DND-41 (cell line): Measurements from ENCODE around the gene ZNF592.

Experiments
- ATAC-seq: fragments of 200-7000 bp; cut with Tn5 transposase; 3 replicates; pipeline ENCODE4 v1.9.1; 2021; ENCODE audit warnings: low read depth; ENCODE audit not compliant: insufficient read depth
- DNase-seq: peaks from one replicate; pipeline ENCODE4 v3.0.0-alpha.2; 2020
- H2AFZ ChIP-seq: 2 replicates; pipeline ENCODE4 v1.6.0; 2012; ENCODE audit warnings: low read depth, low read length
- H3K27ac ChIP-seq: 2 replicates; pipeline ENCODE4 v1.5.1; 2012; ENCODE audit warnings: low read length, inconsistent platforms
- H3K27me3 ChIP-seq: fragments of 200-600 bp; sonication (generic); 2 replicates; pipeline ENCODE4 v1.6.0; 2012; ENCODE audit warnings: low read length, mild to moderate bottlenecking, inconsistent platforms; ENCODE audit not compliant: insufficient read depth, poor library complexity
- H3K36me3 ChIP-seq: 2 replicates; pipeline ENCODE4 v1.5.1; 2012; ENCODE audit warnings: low read length, inconsistent platforms; ENCODE audit not compliant: insufficient read depth
- H3K4me1 ChIP-seq: 2 replicates; pipeline ENCODE4 v1.5.1; 2012; ENCODE audit warnings: mild to moderate bottlenecking, low read length; ENCODE audit not compliant: insufficient read depth
- H3K4me2 ChIP-seq: 2 replicates; pipeline ENCODE4 v1.6.0; 2012; ENCODE audit warnings: mild to moderate bottlenecking, moderate library complexity, low read length, inconsistent platforms; ENCODE audit not compliant: insufficient read depth
- H3K4me3 ChIP-seq, 2 experiments: fragments of 200-600 bp in 1 of 2; shearing (Covaris generic) in 1 of 2; 2 replicates each; pipeline ENCODE4 v1.5.1; 2012 to 2016; ENCODE audit warnings: inconsistent platforms in 2 of 2, low read length in 2 of 2, mild to moderate bottlenecking in 2 of 2, low read depth in 1 of 2, moderate library complexity in 1 of 2
- H3K79me2 ChIP-seq: 2 replicates; pipeline ENCODE4 v1.6.0; 2012; ENCODE audit warnings: low read length, inconsistent platforms; ENCODE audit not compliant: insufficient read depth
- H3K9ac ChIP-seq: 2 replicates; pipeline ENCODE4 v1.6.0; 2012; ENCODE audit warnings: low read depth, mild to moderate bottlenecking, inconsistent platforms, low read length, moderate library complexity
- H3K9me3 ChIP-seq: 2 replicates; pipeline ENCODE4 v1.5.1; 2012; ENCODE audit warnings: low read length, moderate library complexity, mild to moderate bottlenecking, inconsistent platforms; ENCODE audit not compliant: insufficient read depth, severe bottlenecking
- H4K20me1 ChIP-seq: 2 replicates; pipeline ENCODE4 v1.6.0; 2012; ENCODE audit warnings: low read length; ENCODE audit not compliant: insufficient read depth
- CTCF ChIP-seq: IDR thresholded peaks from 2 replicates; pipeline ENCODE4 v1.5.1; 2012; ENCODE audit warnings: borderline replicate concordance, low read length, moderate library complexity, mild to moderate bottlenecking; ENCODE audit not compliant: poor library complexity, severe bottlenecking; ENCODE audit errors: extremely low read depth
- EZH2 ChIP-seq: IDR thresholded peaks from 3 replicates; pipeline ENCODE4 v1.6.1; 2012; ENCODE audit warnings: borderline replicate concordance, low read depth, mild to moderate bottlenecking, moderate library complexity, low read length, inconsistent platforms; ENCODE audit not compliant: severe bottlenecking

The ZNF592 gene

GRCh38 chr15:84813435-84813834 lies 65.0 kb downstream of the ZNF592 start:
- no peaks in the 10 kb centered on the region for H3K27me3 ChIP-seq
- no peaks in the 10 kb centered on the region for H3K79me2 ChIP-seq
- no peak for TF ChIP-seq CTCF
- TF ChIP-seq EZH2 = no peak

GRCh38 chr15:84813931-84814330 lies 65.5 kb downstream of the ZNF592 start:
- ATAC-seq (no peak), DNase-seq (no peak)
- Histone ChIP-seq H3K4me1 (peaks cover 6% of the 10 kb centered on the region), H3K36me3 (no peaks in the 10 kb centered on the region), H3K9me3 (no peaks in the 10 kb centered on the region), H2AFZ (no peak overlapping the region), H3K27me3 (no peaks in the 10 kb centered on the region), H3K4me3 (no peak overlapping the region), H3K4me2 (no peak overlapping the region), H3K79me2 (no peaks in the 10 kb centered on the region), H4K20me1 (no peaks in the 10 kb centered on the region), H3K9ac (no peak overlapping the region), H3K27ac (no peak overlapping the region)
- TF ChIP-seq EZH2 (no peak), CTCF (no peak)

More at GRCh38 chr15:84813435-84813834, 65.0 kb downstream of the ZNF592 start:
- no peak overlapping the region for H3K9ac ChIP-seq
- no peaks in the 10 kb centered on the region for H4K20me1 ChIP-seq
- H3K36me3 ChIP-seq = no peaks in the 10 kb centered on the region
- no peak overlapping the region for H3K27ac ChIP-seq
- H2AFZ ChIP-seq = no peak overlapping the region
- peaks cover 6% of the 10 kb centered on the region for H3K4me1 ChIP-seq
- DNase-seq (no peak), ATAC-seq (no peak)
- H3K4me2 ChIP-seq = no peak overlapping the region
- H3K4me3 ChIP-seq = no peak overlapping the region
- H3K9me3 ChIP-seq = no peaks in the 10 kb centered on the region

- no peak for TF ChIP-seq EZH2
- no peak for TF ChIP-seq CTCF
- peaks cover 6% of the 10 kb centered on the region for H3K4me1 ChIP-seq
- no peak overlapping the region for H3K4me3 ChIP-seq
- H3K27me3 ChIP-seq = no peaks in the 10 kb centered on the region
- H3K9ac ChIP-seq = no peak overlapping the region
- DNase-seq (no peak), ATAC-seq (no peak)
- H3K9me3 ChIP-seq = no peaks in the 10 kb centered on the region
- H3K36me3 ChIP-seq = no peaks in the 10 kb centered on the region
- no peaks in the 10 kb centered on the region for H3K79me2 ChIP-seq
- no peak overlapping the region for H3K27ac ChIP-seq
- H2AFZ ChIP-seq = no peak overlapping the region
- H3K4me2 ChIP-seq = no peak overlapping the region
- H4K20me1 ChIP-seq = no peaks in the 10 kb centered on the region
Observed at GRCh38 chr15:84814916-84815315, 66.5 kb downstream of the ZNF592 start.
